ENCODE data around the gene C10orf95.

Gene C10orf95

DNA sequence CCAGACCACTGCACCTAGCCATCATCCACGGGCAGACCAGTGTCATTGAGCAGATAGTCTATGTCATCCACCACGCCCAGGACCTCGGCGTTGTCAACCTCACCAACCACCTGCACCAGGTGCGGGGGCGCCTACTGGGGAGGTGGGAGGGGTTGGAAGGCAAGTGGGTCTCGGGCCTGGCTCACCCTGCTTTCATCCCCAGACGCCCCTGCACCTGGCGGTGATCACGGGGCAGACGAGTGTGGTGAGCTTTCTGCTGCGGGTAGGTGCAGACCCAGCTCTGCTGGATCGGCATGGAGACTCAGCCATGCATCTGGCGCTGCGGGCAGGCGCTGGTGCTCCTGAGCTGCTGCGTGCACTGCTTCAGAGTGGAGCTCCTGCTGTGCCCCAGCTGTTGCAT, 51.3 kb downstream of the C10orf95 start:
- Histone ChIP-seq H3K27ac (ENCODE audit: low read depth, low read length) (no peak overlapping the region), H3K36me3 (ENCODE audit: insufficient read depth, low read length) (no peaks in the 10 kb centered on the region), H3K4me3 (ENCODE audit: low read depth, low read length) (no peak overlapping the region), H3K4me1 (ENCODE audit: control insufficient read depth, insufficient read depth, low read length, unreplicated experiment) (peaks cover 21% of the 10 kb centered on the region), H2AFZ (ENCODE audit: low read length, unreplicated experiment) (no peak overlapping the region), H3K27me3 (ENCODE audit: insufficient read depth, low read length) (no peaks in the 10 kb centered on the region), H3K79me2 (ENCODE audit: control insufficient read depth, insufficient read depth, low read length, unreplicated experiment) (peaks cover 10% of the 10 kb centered on the region)

All from ACC112 (cell line).